Panc1 (cell line): ENCODE results near the gene C1orf232.

Experiments
- CTCF ChIP-seq: fragments of 450-650 bp; IDR thresholded peaks from 2 replicates; pipeline ENCODE4 v1.5.1; 2017; ENCODE audit warnings: mild to moderate bottlenecking
- REST ChIP-seq, 2 experiments: IDR thresholded peaks; 2 replicates each; pipeline ENCODE4 v1.6.1; 2011 to 2012; ENCODE audit warnings: low read depth in 2 of 2, control low read depth in 1 of 2, low read length in 1 of 2, mild to moderate bottlenecking in 1 of 2, moderate library complexity in 1 of 2; ENCODE audit not compliant: insufficient read depth in 1 of 2
- SIN3A ChIP-seq: IDR thresholded peaks from 2 replicates; pipeline ENCODE4 v1.6.1; 2012; ENCODE audit warnings: low read depth, mild to moderate bottlenecking, low read length, moderate library complexity, borderline replicate concordance; ENCODE audit not compliant: insufficient read depth
- TCF7L2 ChIP-seq: IDR thresholded peaks from 2 replicates; pipeline ENCODE4 v1.6.1; 2011; ENCODE audit warnings: mild to moderate bottlenecking, low read depth, low read length, inconsistent platforms

- no peak for TF ChIP-seq CTCF
- TF ChIP-seq TCF7L2, result no peak
- TF ChIP-seq SIN3A, result no peak
- TF ChIP-seq REST (IDR thresholded peaks at IDR 0.05; ENCODE audit: insufficient read depth in 1 of 2, low read depth in 2 of 2, low read length in 1 of 2), result no peak
Observed at GRCh38 chr1:26155370-26156284, 13.1 kb downstream of the C1orf232 start.
